ENCODE measurements around the gene VIPR2.

GRCh38 chr7:159114096-159114495 is 30.6 kb downstream of the VIPR2 start:
- TF ChIP-seq CTCF (IDR thresholded peaks at IDR 0.05) (no peak), POLR2AphosphoS5 (IDR thresholded peaks at IDR 0.05) (no peak), POLR2A (IDR thresholded peaks at IDR 0.05) (no peak), EP300 (IDR thresholded peaks at IDR 0.05) (no peak)
